Activated CD4-positive, alpha-beta T cell treated with anti-CD3 and anti-CD28 coated beads, Interleukin-2, amount 50 U/mL, for 4 hours (primary cell): ENCODE data around the gene TULP1.
"Not testable (repeated sequence)": the region's sequence is repeated elsewhere in the genome, so short reads cannot be mapped to it uniquely, and the experiment has no call there.

Experiments used
- DNase-seq, 2 experiments: peaks; one replicate each; pipeline ENCODE4 v3.0.0-alpha.2; 2020

TULP1 gene

DNA sequence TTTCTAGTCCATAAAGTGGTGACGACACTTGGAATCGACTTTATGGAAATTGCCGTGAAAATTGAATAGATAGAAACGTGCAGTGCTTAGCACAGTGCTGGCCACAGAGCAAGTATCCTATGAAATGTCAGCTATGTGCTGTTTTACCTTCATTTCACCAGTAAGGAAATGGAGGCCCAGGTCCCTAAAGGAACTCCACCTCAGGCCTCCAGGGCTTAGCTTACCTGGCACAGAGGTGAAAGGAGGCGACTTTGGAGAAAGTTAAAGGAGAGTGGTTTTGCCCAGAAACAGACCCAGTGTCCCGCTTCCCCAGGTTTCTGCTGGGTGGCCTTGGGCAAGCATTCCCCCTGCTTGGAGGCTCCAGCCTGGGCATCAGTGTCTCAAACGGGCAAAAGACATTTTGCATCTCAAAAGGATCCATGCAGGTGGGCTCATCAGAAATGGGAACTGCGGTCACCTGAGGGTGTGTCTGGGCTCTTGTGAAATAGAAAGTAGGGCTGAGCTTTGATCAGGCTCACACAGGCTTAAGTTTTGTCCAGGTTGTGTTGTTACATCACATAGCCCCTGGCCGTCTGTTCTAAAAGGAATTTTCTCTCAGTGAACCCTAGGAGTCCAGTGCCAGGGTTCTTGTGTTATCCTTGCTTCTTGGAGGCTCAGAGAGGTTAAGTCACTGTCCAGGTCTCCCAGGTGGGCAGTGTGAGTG, 6.8 kb upstream of the TULP1 start:
- no peak for DNase-seq

DNA sequence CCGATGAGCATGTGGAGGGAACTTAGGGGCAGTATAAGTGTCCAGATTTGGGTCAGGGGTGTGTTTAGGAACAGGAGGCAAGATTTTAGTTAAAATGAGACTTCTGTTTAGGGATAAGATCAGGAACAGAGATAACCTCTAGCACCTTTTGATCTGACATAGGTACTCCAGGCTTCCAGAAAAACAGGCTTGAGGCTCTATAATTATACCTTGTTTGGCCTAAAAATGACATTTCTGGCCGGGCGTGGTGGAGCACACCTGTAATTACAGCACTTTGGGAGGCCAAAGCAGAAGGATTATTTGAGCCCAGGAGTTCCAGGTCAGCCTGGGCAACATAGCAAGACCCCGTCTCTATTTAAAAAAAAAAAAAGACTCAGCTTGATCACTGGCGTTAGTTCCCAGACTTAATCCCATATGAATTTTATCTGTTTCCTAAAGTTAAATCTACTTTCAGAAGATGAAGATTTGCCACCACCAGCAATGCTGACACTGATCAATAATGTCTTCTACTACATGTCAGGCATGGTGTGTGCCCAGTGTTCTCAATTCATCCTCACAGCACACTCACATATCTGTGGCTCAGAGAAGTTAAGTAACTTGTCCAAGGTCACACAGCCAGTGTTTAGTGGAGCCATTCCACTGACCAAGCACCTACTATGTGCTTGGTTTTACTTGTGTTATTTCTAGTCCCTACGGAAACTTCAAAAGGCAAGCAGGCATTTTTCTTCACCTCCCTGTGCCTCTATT, 6.0 kb upstream of the TULP1 start:
- no peak for DNase-seq

DNA sequence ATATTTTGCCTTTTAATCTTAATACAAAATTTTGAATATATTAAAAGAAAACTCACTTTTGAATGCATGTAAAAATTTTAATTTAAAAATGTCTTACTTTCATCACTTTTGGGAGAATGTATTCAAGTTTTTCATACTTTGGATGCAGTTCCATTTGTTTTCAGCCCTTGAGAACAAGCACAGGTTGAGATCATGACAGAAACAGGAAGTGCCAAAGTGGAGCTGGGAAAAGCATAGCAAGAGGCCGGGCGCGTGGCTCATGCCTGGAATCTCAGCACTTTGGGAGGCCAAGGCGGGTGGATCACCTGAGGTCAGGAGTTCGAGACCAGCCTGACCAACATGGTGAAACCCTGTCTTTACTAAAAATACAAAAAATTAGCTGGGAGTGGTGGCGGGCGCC, 5.3 kb upstream of the TULP1 start:
- not testable (repeated sequence) for DNase-seq

DNA sequence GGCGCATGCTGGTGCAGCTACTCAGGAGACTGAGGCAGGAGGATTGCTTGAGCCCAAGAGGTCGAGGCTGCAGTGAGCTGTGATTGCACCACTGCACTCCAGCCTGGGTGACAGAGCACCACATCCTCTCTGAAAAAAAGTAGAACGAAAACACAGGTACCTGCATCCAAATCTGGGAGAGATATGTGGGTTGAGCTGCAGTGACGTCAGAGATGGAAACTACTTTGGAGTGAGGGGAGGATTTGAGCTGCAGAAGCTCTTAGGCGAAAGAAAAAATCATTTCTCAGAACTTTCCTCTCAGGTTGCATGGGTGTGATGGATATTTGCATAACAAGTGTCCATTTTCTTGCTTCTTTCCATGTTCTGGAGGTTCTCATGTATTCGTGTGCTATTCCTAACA, 4.0 kb upstream of the TULP1 start:
- no peak for DNase-seq

DNA sequence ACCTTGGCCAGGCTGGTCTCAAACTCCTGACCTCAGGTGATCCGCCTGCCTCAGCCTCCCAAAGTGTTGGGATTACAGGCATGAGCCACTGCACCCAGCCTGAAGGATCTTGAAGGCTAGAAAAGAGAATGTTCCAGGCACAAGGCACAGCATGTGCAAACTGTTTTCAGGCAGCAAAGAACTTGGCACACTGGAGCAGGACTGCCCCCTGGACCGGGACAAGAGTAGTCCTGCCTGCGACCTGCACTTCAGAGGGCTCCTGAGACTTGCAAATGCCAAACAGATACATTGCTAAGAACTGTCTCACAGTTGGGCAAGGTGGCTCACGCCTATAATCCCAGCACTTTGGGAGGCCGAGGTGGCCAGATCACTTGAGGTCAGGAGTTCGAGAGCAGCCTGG, 3.2 kb upstream of the TULP1 start:
- not testable (repeated sequence) for DNase-seq

DNA sequence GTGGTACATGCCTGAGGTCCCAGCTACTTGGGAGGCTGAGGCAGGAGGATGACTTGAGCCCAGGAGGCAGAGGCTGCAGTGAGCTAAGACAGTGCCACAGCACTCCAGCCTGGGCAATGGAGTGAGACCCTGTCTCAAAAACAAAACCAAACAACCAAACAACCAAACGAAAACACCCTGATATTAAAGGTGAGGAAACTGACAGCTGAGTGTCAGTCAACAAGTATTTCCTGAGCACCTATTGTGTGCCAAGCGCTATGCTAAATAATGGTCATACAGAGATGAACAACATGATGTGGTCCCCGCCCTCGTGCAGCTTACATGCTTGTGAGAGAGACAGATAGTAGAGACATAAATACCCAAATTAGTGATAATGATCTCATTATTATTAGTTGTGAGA, 1.9 kb upstream of the TULP1 start:
- DNase-seq, result no peak

DNA sequence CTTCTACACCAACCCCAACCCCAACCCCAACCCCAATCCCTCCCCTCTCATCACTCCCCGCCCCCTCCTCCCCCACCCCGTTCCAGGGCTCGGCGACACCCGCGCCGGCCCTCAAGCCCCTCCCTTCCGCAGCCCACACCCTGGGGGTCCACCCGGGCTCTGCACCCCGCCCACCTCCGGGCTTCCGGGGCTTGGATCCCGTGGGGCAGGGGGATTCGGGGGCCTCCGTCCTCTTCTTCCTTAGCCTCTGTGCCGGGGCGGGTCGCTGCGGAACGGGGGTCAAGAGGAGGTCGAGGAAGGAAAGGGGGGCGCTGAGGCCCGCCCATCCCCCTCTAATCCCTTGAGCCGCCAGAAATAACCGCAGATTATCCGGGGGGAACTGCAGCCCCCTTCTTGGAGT, 690 bp downstream of the TULP1 start:
- no peak for DNase-seq

DNA sequence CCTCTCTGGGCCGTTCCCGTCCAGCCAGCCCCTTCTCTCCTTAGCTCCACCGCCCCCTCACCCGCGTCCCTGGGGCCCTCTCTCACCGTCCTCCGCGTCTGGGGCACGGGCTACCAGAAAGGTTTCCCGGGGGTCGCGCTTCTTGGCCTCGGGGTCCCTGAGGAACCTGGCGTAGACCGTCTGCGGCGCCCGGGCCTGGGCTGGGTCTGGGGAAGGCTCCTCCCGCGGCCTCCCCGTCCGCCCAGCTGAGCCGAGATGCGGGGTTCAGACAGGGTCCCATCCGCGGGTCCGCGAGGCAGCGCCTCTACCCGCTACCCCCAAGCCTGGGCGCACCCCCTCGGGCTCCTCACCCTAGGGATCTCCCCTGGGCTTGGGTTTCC, 1.1 kb downstream of the TULP1 start:
- no peak for DNase-seq

DNA sequence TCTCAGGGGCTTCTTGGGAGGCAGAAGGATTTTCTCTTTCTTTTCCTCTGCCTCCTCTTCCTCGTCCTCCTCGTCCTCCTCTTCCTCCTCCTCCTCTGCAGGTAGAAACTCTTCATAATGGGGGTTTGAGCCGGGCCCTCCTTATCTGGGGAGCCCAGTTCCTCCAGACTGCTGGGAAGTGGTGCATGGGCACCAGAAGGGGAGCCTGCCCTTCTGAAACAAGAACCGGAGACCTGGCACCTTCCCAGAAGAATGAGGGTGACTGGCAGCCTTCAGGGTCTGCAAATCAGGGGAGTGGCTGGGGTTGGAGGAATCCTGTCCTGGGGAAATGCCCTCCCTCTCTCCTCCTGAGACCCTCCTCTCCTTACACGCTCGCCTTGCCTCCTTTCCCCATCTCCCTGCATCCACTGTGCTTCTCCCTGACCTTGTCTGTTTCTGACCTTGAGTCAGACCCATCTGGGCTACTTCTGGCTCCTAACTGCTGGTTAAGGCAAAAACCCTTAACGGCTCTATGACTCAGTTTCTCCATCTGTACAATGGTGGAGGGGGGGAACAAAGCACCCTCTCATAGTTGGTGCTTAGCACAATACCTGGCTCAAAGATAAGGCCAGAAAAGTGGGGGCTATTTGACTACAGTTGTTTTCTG, 1.7 kb downstream of the TULP1 start:
- DNase-seq, result no peak

DNA sequence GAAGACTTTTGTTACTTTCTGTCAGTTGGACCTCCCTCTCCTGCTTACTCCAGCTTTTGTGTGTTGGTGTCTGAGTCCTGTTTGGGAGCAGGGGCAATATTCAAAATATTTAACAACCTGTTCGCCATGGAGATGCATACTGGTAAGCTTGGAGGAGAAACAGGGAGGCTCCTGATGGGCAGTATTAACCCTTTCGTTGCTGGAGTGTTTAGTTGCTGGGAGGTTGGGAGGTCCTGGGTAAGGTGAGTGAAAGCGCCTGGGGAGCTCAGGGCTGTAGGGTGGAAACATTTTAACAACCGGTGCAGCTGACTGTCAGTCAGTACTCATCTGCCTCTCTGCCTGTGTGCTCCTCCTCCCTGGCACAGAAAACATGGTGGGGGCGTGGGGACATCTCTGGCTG, 4.2 kb downstream of the TULP1 start:
- no peak for DNase-seq

DNA sequence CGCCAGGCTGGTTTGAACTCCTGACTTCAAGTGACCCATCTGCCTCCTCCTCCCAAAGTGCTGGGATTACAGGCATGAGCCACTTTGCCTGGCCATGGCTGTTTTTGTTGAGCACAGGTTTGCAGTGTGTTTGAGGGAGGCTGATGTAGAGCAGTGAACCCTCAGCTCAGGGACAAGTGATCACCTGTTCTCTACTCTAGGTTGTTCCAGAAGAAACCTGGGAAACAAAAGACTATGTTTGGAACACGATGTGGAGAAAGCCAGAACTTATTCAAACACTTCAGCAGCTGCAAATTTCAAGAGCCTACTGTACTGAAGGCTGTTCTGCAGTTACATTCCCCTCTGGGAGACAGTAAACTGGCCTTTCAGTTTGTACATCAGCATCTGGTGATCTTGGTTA, 4.7 kb downstream of the TULP1 start:
- no peak for DNase-seq

DNA sequence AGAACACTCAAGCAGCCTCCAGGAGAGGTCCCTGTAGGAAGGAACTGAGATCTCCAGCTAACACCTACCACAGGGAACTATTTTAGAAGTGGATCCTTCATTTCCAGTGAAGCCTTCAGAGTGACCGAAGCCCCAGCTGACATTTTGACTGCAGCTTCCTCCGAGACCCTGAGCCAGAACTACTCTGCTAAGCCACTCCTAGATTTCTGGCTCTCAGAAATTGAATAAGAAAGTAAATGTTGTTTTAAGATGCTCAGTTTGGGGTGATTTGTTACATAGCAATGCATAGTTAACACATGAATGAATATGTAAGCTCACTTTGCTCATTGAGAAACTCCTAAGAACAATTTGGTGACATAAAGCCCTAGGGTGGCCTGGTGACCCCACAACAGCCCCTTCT, 5.5 kb downstream of the TULP1 start:
- DNase-seq, result no peak

DNA sequence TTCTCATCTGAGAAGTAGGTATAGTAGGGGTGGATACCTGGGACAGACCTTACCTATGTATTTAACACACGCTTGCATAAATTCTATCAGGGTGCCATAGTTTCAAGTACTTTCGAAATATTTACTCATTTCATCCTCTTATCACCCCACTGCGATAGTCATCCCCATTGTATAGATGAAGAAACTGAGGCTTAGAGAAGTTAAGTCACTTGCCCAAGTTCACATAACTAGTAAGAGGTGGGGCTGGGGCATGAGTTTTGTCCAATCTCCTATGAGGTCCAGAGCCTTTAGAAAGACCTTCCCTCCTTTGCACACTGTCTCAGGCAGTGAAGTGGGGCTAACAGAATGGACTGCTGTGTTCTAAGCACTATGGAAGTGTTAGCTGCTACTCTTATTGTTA, 6.2 kb downstream of the TULP1 start:
- DNase-seq, result no peak

DNA sequence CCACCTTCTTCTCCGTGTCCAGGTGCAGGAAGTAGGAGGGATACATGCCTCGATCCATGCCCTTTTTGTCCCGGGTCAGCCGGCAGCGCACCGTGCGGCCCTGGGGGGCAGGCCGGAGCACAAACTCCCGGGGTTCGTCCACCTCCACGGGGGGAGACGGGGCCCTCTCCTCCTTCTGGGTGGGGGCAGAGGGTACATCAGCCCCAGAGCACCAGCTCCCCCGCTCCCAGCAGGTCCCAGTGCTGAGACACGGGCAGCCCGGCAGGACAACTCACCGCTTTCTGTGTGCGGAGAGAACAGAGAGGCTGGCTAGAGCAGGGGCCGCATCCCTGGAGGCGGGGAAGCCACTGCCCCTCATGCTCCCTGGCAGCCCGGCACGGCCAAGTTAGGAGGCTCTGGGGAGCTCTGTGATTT, 6.7 kb downstream of the TULP1 start:
- DNase-seq, result no peak

DNA sequence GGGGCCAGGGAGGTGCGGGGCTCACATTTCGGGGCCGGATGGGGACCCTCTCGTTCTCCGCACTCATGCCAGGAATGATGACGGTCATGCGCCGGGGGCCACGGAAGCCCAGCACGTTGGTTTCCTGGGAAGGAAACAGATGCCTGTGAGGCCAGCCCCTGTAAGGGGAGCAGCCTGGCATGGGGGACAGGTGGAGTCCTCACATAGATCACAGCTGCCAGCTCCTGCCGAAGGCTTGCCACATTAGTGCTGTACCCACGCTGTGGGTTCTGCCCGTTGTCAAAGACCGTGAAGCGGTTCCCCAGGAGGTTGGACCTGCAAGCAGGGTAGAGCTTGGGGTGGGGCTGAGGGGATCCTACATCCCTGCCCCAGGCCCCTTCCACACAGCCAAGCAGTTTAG, 9.2 kb downstream of the TULP1 start:
- no peak for DNase-seq

DNA sequence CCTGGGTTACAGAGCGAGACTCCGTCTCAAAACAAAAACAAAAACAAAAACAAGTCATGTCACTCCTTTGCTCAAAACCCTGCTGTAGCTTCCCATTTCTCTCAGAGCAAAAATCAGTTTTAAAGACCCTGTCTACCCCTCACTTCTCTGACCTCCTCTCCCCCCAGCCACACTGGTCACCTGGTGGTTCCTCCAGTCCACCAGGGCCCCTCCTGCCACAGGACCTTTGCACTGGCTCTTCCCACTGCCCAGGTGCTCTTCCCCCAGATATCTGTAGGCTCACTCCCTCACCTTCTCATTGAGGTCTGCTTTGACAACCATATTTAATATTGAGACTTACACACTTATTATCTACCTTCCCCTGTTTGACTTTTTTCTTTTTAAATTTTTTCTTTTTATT, 10.9 kb downstream of the TULP1 start:
- no peak for DNase-seq

DNA sequence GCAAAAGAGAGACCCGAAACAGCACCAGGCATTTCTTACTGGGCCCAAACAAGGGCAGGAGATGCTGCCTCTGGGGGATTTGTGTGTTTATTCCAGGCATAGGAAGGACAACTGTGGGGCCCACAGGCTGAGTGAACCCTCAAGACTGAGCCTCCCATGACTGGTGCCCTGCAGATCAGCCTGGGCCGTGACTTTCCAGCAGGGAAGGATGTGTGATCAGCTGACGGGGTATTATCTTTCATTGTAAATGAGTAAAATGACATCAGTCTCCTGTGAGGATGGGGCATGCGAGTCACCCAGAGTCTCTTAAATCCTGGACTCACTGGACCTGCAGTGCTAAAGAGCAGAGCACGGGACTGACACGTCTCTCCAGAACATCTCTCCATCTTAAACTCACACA, 11.9 kb downstream of the TULP1 start:
- DNase-seq, result no peak

DNA sequence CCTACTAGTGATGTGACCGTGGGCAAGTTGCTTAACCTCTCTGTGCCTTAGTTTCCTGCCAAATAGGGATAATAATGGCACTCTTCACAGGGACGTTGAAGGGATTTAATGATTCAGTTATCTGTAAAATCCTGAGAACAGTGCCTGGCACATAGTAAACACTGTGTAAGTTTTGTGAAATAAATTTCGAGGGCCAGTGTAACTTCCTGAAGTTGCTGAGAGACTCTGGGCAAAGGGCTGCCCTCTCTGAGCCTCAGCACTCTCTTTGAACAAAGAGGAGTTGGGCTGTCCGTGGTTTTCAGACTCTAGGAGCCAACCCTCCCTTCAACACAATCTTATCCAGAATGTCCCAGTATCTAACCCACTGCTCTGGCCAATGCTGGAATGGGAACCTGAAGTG, 13.3 kb downstream of the TULP1 start:
- no peak for DNase-seq

DNA sequence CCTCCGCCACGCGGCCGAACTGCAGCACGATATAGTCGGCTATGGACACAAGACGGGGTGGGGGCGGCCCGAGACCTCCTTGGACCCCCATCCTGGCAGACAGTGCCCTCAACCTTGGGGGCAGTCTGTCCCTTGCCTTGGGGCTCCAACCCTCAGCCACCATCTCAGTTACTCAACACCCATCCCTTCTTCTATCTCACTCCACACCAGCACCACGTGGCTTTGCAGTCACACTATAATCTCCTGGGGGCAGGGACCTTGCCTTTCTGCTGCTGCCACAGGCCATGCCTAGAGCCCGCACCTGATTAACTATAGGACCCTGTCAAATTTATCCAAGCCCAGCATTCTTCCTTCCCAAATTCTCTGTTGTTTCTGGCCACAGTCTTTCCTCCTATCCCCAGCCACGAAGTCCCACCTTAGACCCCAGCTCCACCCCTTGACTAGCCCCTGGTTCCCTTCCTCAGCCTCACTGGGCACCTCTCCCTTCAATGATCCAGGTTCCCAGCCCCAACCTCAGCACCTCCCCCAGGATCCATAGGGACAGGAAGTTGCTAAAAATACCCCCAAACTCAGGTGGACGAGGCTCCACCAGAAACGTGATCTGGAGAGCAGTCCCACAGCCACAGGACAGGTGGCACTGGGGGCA, 14.2 kb downstream of the TULP1 start:
- DNase-seq, result no peak

DNA sequence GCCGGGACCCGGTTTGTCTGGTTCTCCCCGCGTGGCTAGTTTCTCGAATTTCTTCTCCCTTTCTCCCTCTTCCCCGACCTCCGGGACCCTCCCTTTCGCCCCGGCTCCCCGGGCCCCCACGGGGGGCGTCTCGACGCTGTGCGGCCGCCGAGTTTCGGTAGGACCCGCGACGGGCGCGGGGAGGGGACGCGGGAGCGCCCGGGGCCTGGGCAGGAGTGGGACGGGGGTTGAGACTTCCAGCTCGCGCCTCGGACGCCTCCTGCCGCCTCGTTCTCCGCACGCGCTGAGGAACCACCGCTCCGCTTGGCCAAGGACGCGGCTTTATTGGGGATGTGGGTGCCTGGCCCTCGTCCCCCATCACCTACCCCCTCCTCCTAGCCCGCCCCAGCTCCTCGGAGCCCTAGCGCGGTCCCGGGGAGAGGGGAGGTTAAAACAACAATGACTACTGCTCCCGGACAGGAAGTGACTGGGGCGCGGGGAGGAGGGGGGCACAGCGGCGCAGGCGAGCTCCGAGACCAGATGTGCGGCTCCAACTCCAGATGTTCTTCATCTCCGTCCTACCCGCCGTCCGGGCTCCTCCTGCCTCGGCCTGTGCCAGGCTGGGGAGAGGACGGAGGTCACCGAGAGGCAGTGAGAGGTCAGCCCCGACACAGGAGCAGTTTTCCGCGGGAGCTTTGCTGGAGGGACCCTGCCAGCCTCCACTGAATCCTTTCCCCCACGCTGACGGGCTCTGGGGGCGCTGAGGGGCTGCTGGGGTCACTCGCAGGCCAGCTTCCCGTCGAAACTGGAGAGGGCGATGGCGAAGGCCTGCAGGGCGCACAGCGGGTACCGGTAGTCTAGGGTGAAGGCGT, 14.9 kb downstream of the TULP1 start:
- peak; percentile 17 to 31 for DNase-seq

DNA sequence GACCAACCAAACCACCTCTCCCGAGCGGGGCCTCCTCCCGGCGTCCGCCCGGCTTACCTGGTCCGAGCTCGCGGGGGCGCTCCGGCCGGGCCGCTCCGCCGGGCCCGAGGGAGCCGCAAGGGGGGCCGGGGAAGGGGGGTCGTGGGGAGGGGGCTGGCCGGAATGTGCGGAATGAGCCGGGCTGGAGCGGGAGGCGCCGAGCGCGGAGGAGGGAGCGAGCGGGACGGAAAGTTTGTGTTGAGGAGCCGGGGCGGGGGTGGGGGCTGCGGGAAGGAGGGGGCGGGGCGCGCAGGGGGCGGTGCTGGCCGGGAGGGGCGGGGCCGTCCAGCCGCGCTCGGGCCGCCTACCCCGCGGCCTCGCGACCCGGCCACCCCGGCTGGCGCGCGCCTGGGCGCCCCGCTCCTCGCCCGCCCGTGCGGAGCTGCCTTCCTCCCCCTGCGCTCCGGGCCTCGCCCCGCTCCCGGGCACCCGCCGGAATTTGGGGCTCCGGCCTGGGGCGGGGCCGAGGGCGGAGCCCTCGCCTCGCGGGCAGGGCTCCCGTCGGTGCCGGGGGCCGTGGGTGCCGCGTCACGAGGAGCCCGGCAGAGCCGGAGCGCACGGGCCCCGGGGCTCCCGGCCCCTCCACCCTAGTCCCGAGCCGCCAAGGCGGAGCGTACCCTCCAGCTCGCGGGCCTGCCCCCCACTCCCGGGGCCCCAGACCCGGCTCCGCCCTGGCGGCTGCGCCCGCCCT, 15.7 kb downstream of the TULP1 start, which contains the start of gene TEAD3:
TEAD3 (minus strand) TSS at position 239 of the 730 bp plus-strand sequence.
- DNase-seq, result peak; percentile 34 to 40
